ENCODE results near the gene RSPRY1. TPM values are rescaled to one million over a fixed set of nuclear protein-coding genes. Genes with fewer than 3 reads are reported as not detected.

The RSPRY1 gene
- total RNA-seq, 1 experiment from 2014 or later = 57.7 TPM

GRCh38 chr16:57166451-57166850, 19.7 kb upstream of the RSPRY1 start:
- H3K27ac Mint-ChIP-seq (ENCODE audit: unreplicated experiment) = no peak overlapping the region
- H3K36me3 ChIP-seq (ENCODE audit: control insufficient read depth, insufficient read depth, low read length) = peaks cover 6% of the 10 kb centered on the region
- H3K4me1 ChIP-seq = no peaks in the 10 kb centered on the region
- no peak for TF ChIP-seq CTCF (IDR thresholded peaks at IDR 0.05; ENCODE audit: insufficient read depth in 1 of 2, low read depth in 1 of 2, low read length in 1 of 2, severe bottlenecking in 1 of 2, unreplicated experiment in 1 of 2)
- H3K9me3 Mint-ChIP-seq (ENCODE audit: unreplicated experiment) = no peaks in the 10 kb centered on the region
- H3K4me1 Mint-ChIP-seq (ENCODE audit: low read depth, unreplicated experiment) = no peaks in the 10 kb centered on the region
- intact Hi-C loops (cut with micrococcal nuclease; ENCODE audit: unreplicated experiment) = loop anchor here (5.0 kb wide), 1 partner anchor 204 kb away; the partner anchor contains the start of gene CETP
- ChIA-PET POLR2A (no interaction called here), CTCF (interaction anchor here (0.6 kb wide), 1 partner anchor 34 kb away, joined by 4 read pairs; no protein-coding TSS in a partner anchor)
- H3K4me3 Mint-ChIP-seq (ENCODE audit: unreplicated experiment) = no peak overlapping the region
- no peak for DNase-seq
- no peak overlapping the region for H3K4me3 ChIP-seq (ENCODE audit: low read depth, low read length)
- H3K27me3 ChIP-seq (replicated peaks; ENCODE audit: control insufficient read depth, insufficient read depth, low read length) = no peaks in the 10 kb centered on the region
- no peaks in the 10 kb centered on the region for H3K9me3 ChIP-seq
- BruUV-seq (replicated peaks) = no TSS peak
- no peaks in the 10 kb centered on the region for H3K27me3 Mint-ChIP-seq (ENCODE audit: insufficient read depth, unreplicated experiment)
- H3K36me3 Mint-ChIP-seq (ENCODE audit: insufficient read depth, unreplicated experiment) = peaks cover 78% of the 10 kb centered on the region

- DNase-seq = no peak
- no TSS peak for BruUV-seq (replicated peaks)
- Histone ChIP-seq H3K36me3 (ENCODE audit: control insufficient read depth, insufficient read depth, low read length) (peaks cover 6% of the 10 kb centered on the region), H3K9me3 (no peaks in the 10 kb centered on the region), H3K27me3 (replicated peaks; ENCODE audit: control insufficient read depth, insufficient read depth, low read length) (no peaks in the 10 kb centered on the region), H3K4me3 (ENCODE audit: low read depth, low read length) (no peak overlapping the region), H3K4me1 (no peaks in the 10 kb centered on the region)
- no peaks in the 10 kb centered on the region for H3K4me1 Mint-ChIP-seq (ENCODE audit: low read depth, unreplicated experiment)
- no peak overlapping the region for H3K4me3 Mint-ChIP-seq (ENCODE audit: unreplicated experiment)
- no peaks in the 10 kb centered on the region for H3K27me3 Mint-ChIP-seq (ENCODE audit: insufficient read depth, unreplicated experiment)
- CTCF ChIA-PET = no interaction called here
- peaks cover 78% of the 10 kb centered on the region for H3K36me3 Mint-ChIP-seq (ENCODE audit: insufficient read depth, unreplicated experiment)
- POLR2A ChIA-PET = no interaction called here
- no peak overlapping the region for H3K27ac Mint-ChIP-seq (ENCODE audit: unreplicated experiment)
- no peaks in the 10 kb centered on the region for H3K9me3 Mint-ChIP-seq (ENCODE audit: unreplicated experiment)
- intact Hi-C loops (cut with micrococcal nuclease; ENCODE audit: unreplicated experiment) = loop anchor here (1.0 to 5.0 kb wide), 2 partner anchors 205 to 300 kb away; partner anchors contain the start of gene CETP
- TF ChIP-seq CTCF (IDR thresholded peaks at IDR 0.05; ENCODE audit: insufficient read depth in 1 of 2, low read depth in 1 of 2, low read length in 1 of 2, severe bottlenecking in 1 of 2, unreplicated experiment in 1 of 2) = no peak
Measured at GRCh38 chr16:57166951-57167350, 19.2 kb upstream of the RSPRY1 start.

- Histone ChIP-seq H3K9me3 (no peaks in the 10 kb centered on the region), H3K4me3 (ENCODE audit: low read depth, low read length) (no peak overlapping the region), H3K4me1 (no peaks in the 10 kb centered on the region), H3K36me3 (ENCODE audit: control insufficient read depth, insufficient read depth, low read length) (peaks cover 6% of the 10 kb centered on the region), H3K27me3 (replicated peaks; ENCODE audit: control insufficient read depth, insufficient read depth, low read length) (no peaks in the 10 kb centered on the region)
- ChIA-PET POLR2A (no interaction called here), CTCF (no interaction called here)
- H3K4me3 Mint-ChIP-seq (ENCODE audit: unreplicated experiment) = no peak overlapping the region
- intact Hi-C loops (cut with micrococcal nuclease; ENCODE audit: unreplicated experiment) = loop anchor here (1.0 to 5.0 kb wide), 2 partner anchors 205 to 300 kb away; partner anchors contain the start of gene CETP
- no peaks in the 10 kb centered on the region for H3K27me3 Mint-ChIP-seq (ENCODE audit: insufficient read depth, unreplicated experiment)
- no peak overlapping the region for H3K27ac Mint-ChIP-seq (ENCODE audit: unreplicated experiment)
- H3K9me3 Mint-ChIP-seq (ENCODE audit: unreplicated experiment) = no peaks in the 10 kb centered on the region
- DNase-seq = no peak
- BruUV-seq (replicated peaks) = no TSS peak
- H3K36me3 Mint-ChIP-seq (ENCODE audit: insufficient read depth, unreplicated experiment) = peaks cover 78% of the 10 kb centered on the region
- H3K4me1 Mint-ChIP-seq (ENCODE audit: low read depth, unreplicated experiment) = no peaks in the 10 kb centered on the region
- TF ChIP-seq CTCF (IDR thresholded peaks at IDR 0.05; ENCODE audit: insufficient read depth in 1 of 2, low read depth in 1 of 2, low read length in 1 of 2, severe bottlenecking in 1 of 2, unreplicated experiment in 1 of 2) = no peak
Measured at GRCh38 chr16:57167538-57167937, 18.6 kb upstream of the RSPRY1 start.

All from Caco-2 (cell line).